SIG-M5 treated with dmso at 0.1 percent for 504 hours (cell line): Measurements from ENCODE around the gene VWF.
"Not testable (repeated sequence)": the region's sequence is repeated elsewhere in the genome, so short reads cannot be mapped to it uniquely, and the experiment has no call there.

Source experiments
- DNase-seq: peaks from one replicate; lab custom pipeline; 2025; ENCODE audit not compliant: unreplicated experiment; lab: John Stamatoyannopoulos, UW

The VWF gene

GRCh38 chr12:6106218-6106617, 18.3 kb downstream of the VWF start:
- peak; percentile 66 for DNase-seq

GRCh38 chr12:6104842-6105241, 19.6 kb downstream of the VWF start:
- no peak for DNase-seq

GRCh38 chr12:6104027-6104426, 20.4 kb downstream of the VWF start:
- no peak for DNase-seq

- DNase-seq, result not testable (repeated sequence)
Observed at GRCh38 chr12:6102021-6102420, 22.4 kb downstream of the VWF start.

GRCh38 chr12:6099316-6099715, 25.2 kb downstream of the VWF start:
- no peak for DNase-seq

GRCh38 chr12:6097411-6097810, 27.1 kb downstream of the VWF start:
- no peak for DNase-seq

GRCh38 chr12:6096527-6096926, 27.9 kb downstream of the VWF start:
- DNase-seq, result no peak

- DNase-seq, result no peak
Observed at GRCh38 chr12:6095269-6095668, 29.2 kb downstream of the VWF start.

- DNase-seq, result no peak
Observed at GRCh38 chr12:6093764-6094163, 30.7 kb downstream of the VWF start.

GRCh38 chr12:6092784-6093722, 31.4 kb downstream of the VWF start:
- DNase-seq, result peak; percentile 57

- peak; percentile 58 for DNase-seq
Observed at GRCh38 chr12:6091786-6092566, 32.5 kb downstream of the VWF start.

GRCh38 chr12:6090803-6091202, 33.7 kb downstream of the VWF start:
- no peak for DNase-seq

- no peak for DNase-seq
Observed at GRCh38 chr12:6088921-6089747, 35.3 kb downstream of the VWF start.

GRCh38 chr12:6086316-6086715, 38.2 kb downstream of the VWF start:
- no peak for DNase-seq

GRCh38 chr12:6085841-6086240, 38.6 kb downstream of the VWF start:
- DNase-seq, result no peak

GRCh38 chr12:6084969-6085450, 39.5 kb downstream of the VWF start:
- no peak for DNase-seq

- no peak for DNase-seq
Observed at GRCh38 chr12:6084261-6084968, 40.1 kb downstream of the VWF start.

GRCh38 chr12:6083601-6084000, 40.9 kb downstream of the VWF start:
- peak; percentile 48 for DNase-seq

GRCh38 chr12:6082613-6083012, 41.9 kb downstream of the VWF start:
- no peak for DNase-seq
